SJSA1 (cell line): Measurements from ENCODE around the gene PHF1. TPM values are rescaled to one million over a fixed set of nuclear protein-coding genes. Genes with fewer than 3 reads are reported as not detected.

ENCODE experiments used
- DNase-seq, 2 experiments: peaks; one replicate each; pipeline ENCODE4 v3.0.0-alpha.2; 2015 to 2020; ENCODE audit warnings: low spot score in 2 of 2, low read depth in 1 of 2
- H3K27ac ChIP-seq: fragments of 250-450 bp; sonication (Bioruptor Pico); 2 replicates; pipeline ENCODE4 v1.5.1; 2020; ENCODE audit warnings: mild to moderate bottlenecking, moderate library complexity
- H3K27me3 ChIP-seq: fragments of 250-450 bp; sonication (Bioruptor Pico); replicated peaks from 2 replicates; pipeline ENCODE4 v1.5.1; 2020; ENCODE audit warnings: mild to moderate bottlenecking, moderate library complexity
- H3K36me3 ChIP-seq: fragments of 250-450 bp; sonication (Bioruptor Pico); 2 replicates; pipeline ENCODE4 v1.5.1; 2020; ENCODE audit warnings: mild to moderate bottlenecking
- H3K4me1 ChIP-seq: fragments of 250-450 bp; sonication (Bioruptor Pico); replicated peaks from 2 replicates; pipeline ENCODE4 v1.6.1; 2021; ENCODE audit warnings: mild to moderate bottlenecking
- H3K4me3 ChIP-seq: fragments of 250-450 bp; sonication (Bioruptor Pico); 2 replicates; pipeline ENCODE4 v1.5.1; 2020; ENCODE audit warnings: mild to moderate bottlenecking
- H3K9me3 ChIP-seq: fragments of 250-450 bp; sonication (Bioruptor Pico); replicated peaks from 2 replicates; pipeline ENCODE4 v1.5.1; 2020; ENCODE audit warnings: mild to moderate bottlenecking
- total RNA-seq: library from RNA; depleted of rRNA; stranded (reverse); fragments of >200 nt; shearing (Covaris generic); gene quantifications from 2 replicates; pipeline ENCODE4 v1.2.3, GENCODE V29; 2014

PHF1 gene
- total RNA-seq, 1 experiment from 2014 or later, result 23.2 TPM

- Histone ChIP-seq H3K36me3 (peaks cover 36% of the 10 kb centered on the region), H3K27me3 (no peaks in the 10 kb centered on the region), H3K4me1 (no peaks in the 10 kb centered on the region), H3K27ac (no peak overlapping the region), H3K4me3 (no peak overlapping the region), H3K9me3 (no peaks in the 10 kb centered on the region)
- DNase-seq, result no peak
Measured at GRCh38 chr6:33439956-33440648, 29.3 kb downstream of the PHF1 start.

- Histone ChIP-seq H3K4me3 (no peak overlapping the region), H3K27ac (no peak overlapping the region), H3K36me3 (peaks cover 29% of the 10 kb centered on the region), H3K4me1 (no peaks in the 10 kb centered on the region), H3K9me3 (no peaks in the 10 kb centered on the region), H3K27me3 (no peaks in the 10 kb centered on the region)
- no peak for DNase-seq
Measured at GRCh38 chr6:33440649-33441309, 30.0 kb downstream of the PHF1 start.

- peaks cover 27% of the 10 kb centered on the region for H3K36me3 ChIP-seq
- no peak overlapping the region for H3K27ac ChIP-seq
- H3K27me3 ChIP-seq, result no peaks in the 10 kb centered on the region
- no peaks in the 10 kb centered on the region for H3K4me1 ChIP-seq
- no peak for DNase-seq
- H3K9me3 ChIP-seq, result no peaks in the 10 kb centered on the region
- H3K4me3 ChIP-seq, result no peak overlapping the region
Measured at GRCh38 chr6:33441457-33441856, 30.6 kb downstream of the PHF1 start.

DNA sequence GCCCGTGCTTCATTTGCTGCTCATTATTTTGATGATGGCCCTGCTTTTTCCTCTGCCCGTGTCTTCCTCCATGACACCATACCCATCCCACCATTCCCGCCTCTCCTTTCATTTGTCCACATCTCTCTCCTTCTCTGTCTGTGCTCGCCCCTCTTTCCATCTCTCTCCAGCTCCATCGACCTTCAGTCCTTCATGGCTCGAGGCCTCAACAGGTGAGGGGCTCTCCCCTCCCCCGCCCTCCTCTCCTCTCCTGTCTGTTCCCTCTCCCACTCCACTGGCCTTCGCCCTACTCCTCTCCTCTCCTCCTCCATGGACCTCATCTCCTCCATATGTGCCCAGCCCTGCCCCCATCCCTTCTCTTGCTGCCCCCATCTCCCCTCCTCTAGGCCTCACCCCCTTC lies 31.5 kb downstream of the PHF1 start:
- H3K4me3 ChIP-seq, result no peak overlapping the region
- no peak for DNase-seq

GRCh38 chr6:33443025-33443424 lies 32.2 kb downstream of the PHF1 start:
- no peak overlapping the region for H3K27ac ChIP-seq
- H3K4me1 ChIP-seq, result no peaks in the 10 kb centered on the region
- no peak overlapping the region for H3K4me3 ChIP-seq
- peaks cover 16% of the 10 kb centered on the region for H3K36me3 ChIP-seq
- no peaks in the 10 kb centered on the region for H3K9me3 ChIP-seq
- no peak for DNase-seq
- H3K27me3 ChIP-seq, result no peaks in the 10 kb centered on the region

More for the DNA sequence above, 31.5 kb downstream of the PHF1 start:
- no peaks in the 10 kb centered on the region for H3K4me1 ChIP-seq
- no peaks in the 10 kb centered on the region for H3K9me3 ChIP-seq
- H3K27ac ChIP-seq, result no peak overlapping the region
- H3K27me3 ChIP-seq, result no peaks in the 10 kb centered on the region
- H3K36me3 ChIP-seq, result peaks cover 20% of the 10 kb centered on the region

GRCh38 chr6:33443619-33444504 lies 33.0 kb downstream of the PHF1 start:
- H3K27me3 ChIP-seq, result no peaks in the 10 kb centered on the region
- H3K27ac ChIP-seq, result no peak overlapping the region
- peaks cover 12% of the 10 kb centered on the region for H3K36me3 ChIP-seq
- H3K9me3 ChIP-seq, result no peaks in the 10 kb centered on the region
- DNase-seq, result no peak
- no peak overlapping the region for H3K4me3 ChIP-seq
- H3K4me1 ChIP-seq, result no peaks in the 10 kb centered on the region

DNA sequence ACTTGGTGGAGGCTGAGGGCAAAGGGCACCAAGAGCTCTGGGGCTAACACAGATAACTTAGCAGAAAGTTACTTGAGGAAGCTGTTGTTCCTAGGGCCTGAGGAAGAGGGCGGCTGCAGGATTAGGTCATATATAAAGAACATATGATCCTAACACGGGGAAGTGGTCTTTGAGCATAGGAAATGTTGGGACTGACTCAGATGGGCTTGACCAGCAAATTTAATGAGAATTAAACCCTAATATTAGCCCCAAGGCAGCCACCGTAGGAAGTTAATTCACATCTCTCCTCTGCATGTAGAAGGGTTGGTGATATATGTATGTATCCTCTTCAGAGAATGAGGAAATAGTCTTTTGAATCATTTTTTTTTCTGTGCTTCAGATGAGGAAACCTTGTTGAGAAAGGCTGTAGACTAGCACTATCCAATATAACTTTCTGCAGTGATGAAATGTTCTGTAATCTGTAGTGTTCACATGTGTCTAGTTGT lies 34.3 kb downstream of the PHF1 start:
- Histone ChIP-seq H3K36me3 (peaks cover 12% of the 10 kb centered on the region), H3K27ac (no peak overlapping the region), H3K9me3 (no peaks in the 10 kb centered on the region), H3K4me3 (no peak overlapping the region), H3K4me1 (no peaks in the 10 kb centered on the region), H3K27me3 (no peaks in the 10 kb centered on the region)
- DNase-seq, result no peak

GRCh38 chr6:33446356-33446755 lies 35.5 kb downstream of the PHF1 start:
- Histone ChIP-seq H3K27me3 (no peaks in the 10 kb centered on the region), H3K9me3 (no peaks in the 10 kb centered on the region), H3K36me3 (peaks cover 12% of the 10 kb centered on the region), H3K27ac (no peak overlapping the region), H3K4me1 (no peaks in the 10 kb centered on the region), H3K4me3 (no peak overlapping the region)
- DNase-seq, result no peak

GRCh38 chr6:33450434-33450833 lies 39.6 kb downstream of the PHF1 start:
- no peak overlapping the region for H3K4me3 ChIP-seq
- peaks cover 3% of the 10 kb centered on the region for H3K36me3 ChIP-seq
- no peak overlapping the region for H3K27ac ChIP-seq
- H3K27me3 ChIP-seq, result no peaks in the 10 kb centered on the region
- H3K9me3 ChIP-seq, result no peaks in the 10 kb centered on the region
- no peak for DNase-seq
- H3K4me1 ChIP-seq, result no peaks in the 10 kb centered on the region; the same call in 1 of the 2 replicates

GRCh38 chr6:33451606-33452005 lies 40.8 kb downstream of the PHF1 start:
- no peak overlapping the region for H3K27ac ChIP-seq
- peaks cover 15% of the 10 kb centered on the region for H3K36me3 ChIP-seq
- no peak overlapping the region for H3K4me3 ChIP-seq

GRCh38 chr6:33452496-33452895 lies 41.7 kb downstream of the PHF1 start:
- Histone ChIP-seq H3K27ac (no peak overlapping the region), H3K4me3 (no peak overlapping the region), H3K27me3 (no peaks in the 10 kb centered on the region), H3K4me1 (no peaks in the 10 kb centered on the region; the same call in 1 of the 2 replicates), H3K9me3 (no peaks in the 10 kb centered on the region), H3K36me3 (peaks cover 20% of the 10 kb centered on the region)
- no peak for DNase-seq

More at GRCh38 chr6:33451606-33452005, 40.8 kb downstream of the PHF1 start:
- Histone ChIP-seq H3K9me3 (no peaks in the 10 kb centered on the region), H3K27me3 (no peaks in the 10 kb centered on the region), H3K4me1 (no peaks in the 10 kb centered on the region; the same call in 1 of the 2 replicates)
- DNase-seq, result no peak

- Histone ChIP-seq H3K4me3 (peak overlapping the region; percentile 58), H3K9me3 (no peaks in the 10 kb centered on the region), H3K27me3 (no peaks in the 10 kb centered on the region), H3K27ac (no peak overlapping the region), H3K4me1 (no peaks in the 10 kb centered on the region; the same call in 1 of the 2 replicates), H3K36me3 (peaks cover 20% of the 10 kb centered on the region)
- no peak for DNase-seq
Measured at GRCh38 chr6:33453393-33454008, 42.7 kb downstream of the PHF1 start.
